Measurements from ENCODE around the gene WNT5A.

- TF ChIP-seq CTCF (IDR thresholded peaks at IDR 0.05) (no peak), EZH2 (IDR thresholded peaks at IDR 0.05; ENCODE audit: borderline replicate concordance, insufficient read depth, low read depth, low read length, poor library complexity, severe bottlenecking) (no peak)
Measured at GRCh38 chr3:55427739-55428138, 59.4 kb downstream of the WNT5A start.
